Natural killer cell (primary cell): ENCODE results near the gene TACC2. TPM values are rescaled to one million over a fixed set of nuclear protein-coding genes. Genes with fewer than 3 reads are reported as not detected.

Experiments used
- ATAC-seq, 3 donors: fragments of 150-1000 bp in 2 of 3; fragments of 200-7000 bp in 1 of 3; cut with Tn5 transposase; 1 replicate in 1 of 3; 2 replicates in 2 of 3; pipeline ENCODE4 v1.10.0; 2021; ENCODE audit warnings: mild to moderate bottlenecking in 2 of 3, moderate library complexity in 2 of 3
- DNase-seq, 2 donors: peaks; one replicate each; pipeline versions ENCODE4 v3.0.0 to v3.0.0-alpha.2; 2013 to 2021; ENCODE audit warnings: mixed read lengths in 1 of 2
- H3K27ac ChIP-seq: one replicate; pipeline ENCODE4 v1.5.1; 2013; ENCODE audit warnings: mild to moderate bottlenecking, low read length
- H3K27me3 ChIP-seq: one replicate; pipeline ENCODE4 v1.6.1; 2013; ENCODE audit warnings: low read length; ENCODE audit not compliant: control insufficient read depth, insufficient read depth
- H3K36me3 ChIP-seq: one replicate; pipeline ENCODE4 v1.6.1; 2013; ENCODE audit warnings: low read length; ENCODE audit not compliant: control insufficient read depth, insufficient read depth
- H3K4me1 ChIP-seq: one replicate; pipeline ENCODE4 v1.6.1; 2013; ENCODE audit warnings: low read length; ENCODE audit not compliant: control insufficient read depth, insufficient read depth
- H3K4me3 ChIP-seq: one replicate; pipeline ENCODE4 v1.5.1; 2013; ENCODE audit warnings: low read length
- H3K9me3 ChIP-seq: one replicate; pipeline ENCODE4 v1.6.1; 2013; ENCODE audit warnings: low read length; ENCODE audit not compliant: control insufficient read depth, insufficient read depth
- H3K27ac Mint-ChIP-seq, 2 donors: one replicate each; pipeline ENCODE4 v1.8.0; 2022; ENCODE audit warnings: mild to moderate bottlenecking in 2 of 2, mixed read lengths in 2 of 2, moderate library complexity in 1 of 2
- H3K27me3 Mint-ChIP-seq, 2 donors: one replicate each; pipeline ENCODE4 v1.8.0; 2022; ENCODE audit warnings: low read depth in 2 of 2, mixed read lengths in 2 of 2
- H3K36me3 Mint-ChIP-seq: one replicate; pipeline ENCODE4 v1.8.0; 2022; ENCODE audit warnings: mixed read lengths
- H3K4me1 Mint-ChIP-seq, 2 donors: one replicate each; pipeline ENCODE4 v1.8.0; 2022; ENCODE audit warnings: mixed read lengths in 2 of 2
- H3K4me3 Mint-ChIP-seq: one replicate; pipeline ENCODE4 v1.8.0; 2022; ENCODE audit warnings: mild to moderate bottlenecking, moderate library complexity, mixed read lengths
- H3K9me3 Mint-ChIP-seq, 2 donors: one replicate each; pipeline ENCODE4 v1.8.0; 2022; ENCODE audit warnings: mixed read lengths in 2 of 2
- WGBS: methylation state at CpG from one replicate; pipeline ENCODE4 v1.1.7; 2013; ENCODE audit warnings: missing lambda C conversion rate; ENCODE audit not compliant: insufficient coverage; 5-methylcytosine and 5-hydroxymethylcytosine counted together
- intact Hi-C: fragments of 100-400 bp; cut with micrococcal nuclease; formaldehyde crosslinking; loops from one replicate; pipeline ENCODE4 v1.14.2; 2022
- total RNA-seq, 4 donors: library from RNA; stranded (reverse); fragments of 120-200 nt in 1 of 4; gene quantifications; one replicate each; pipeline versions ENCODE4 v1.2.3 to v1.2.4, GENCODE V29; 2013 to 2022
- TF ChIP-seq, protein P1 (sequence below): fragments of 200-600 bp; IDR thresholded peaks from one replicate; pipeline ENCODE4 v1.8.0; 2022; ENCODE audit warnings: antibody characterized with exemption

The TACC2 gene
- total RNA-seq, 3 donors from 2014 or later (not counting 1 experiment from before 2014, with no cell fraction given): not detected

DNA sequence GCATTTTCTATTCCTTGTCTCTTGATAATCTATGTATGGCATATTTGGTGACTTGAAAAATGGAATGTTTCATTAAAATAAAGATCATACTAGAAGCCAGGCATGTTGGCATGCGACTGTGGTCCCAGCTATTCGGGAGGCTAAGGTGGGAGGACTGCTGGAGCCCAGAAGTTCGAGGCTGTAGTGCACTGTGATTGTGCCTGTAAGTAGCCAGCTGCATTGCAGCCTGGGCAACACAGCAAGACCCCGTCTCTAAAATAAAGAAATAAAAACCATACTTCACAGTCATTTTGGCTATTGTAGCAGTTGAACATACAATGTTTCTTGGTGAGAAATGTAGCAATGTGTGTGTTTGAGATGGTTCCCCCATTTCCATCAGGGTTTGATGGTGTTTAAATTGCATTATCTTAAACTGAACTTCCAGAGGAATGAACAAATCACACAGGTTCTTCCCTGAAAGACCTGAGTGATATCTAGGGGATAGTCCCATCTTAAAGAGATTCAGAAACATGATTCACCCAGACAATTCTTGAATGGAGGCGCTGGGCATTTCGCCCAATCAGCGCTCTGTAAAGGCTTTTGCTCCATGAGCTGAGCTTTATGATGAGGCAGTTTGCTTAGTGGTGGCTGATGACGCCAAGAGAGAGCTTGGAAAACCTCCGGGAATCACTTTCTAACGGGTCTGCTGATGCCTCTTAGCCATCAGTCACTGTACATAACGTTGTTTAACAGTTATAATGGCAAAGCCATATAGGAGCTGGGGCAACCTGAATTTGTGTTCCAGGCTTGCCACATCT is 262.7 kb downstream of the TACC2 start:
- H3K27ac Mint-ChIP-seq: no peak overlapping the region
- 78% methylated on average over 10 of the region's 11 CpGs for WGBS
- intact Hi-C loops: no loop called here
- Histone ChIP-seq H3K27me3 (no peaks in the 10 kb centered on the region), H3K4me3 (no peak overlapping the region), H3K4me1 (no peaks in the 10 kb centered on the region), H3K27ac (no peak overlapping the region), H3K36me3 (no peaks in the 10 kb centered on the region), H3K9me3 (no peaks in the 10 kb centered on the region)
- H3K27me3 Mint-ChIP-seq: no peaks in the 10 kb centered on the region
- no peak for DNase-seq
- H3K9me3 Mint-ChIP-seq: no peaks in the 10 kb centered on the region
- no peaks in the 10 kb centered on the region for H3K36me3 Mint-ChIP-seq
- no peak for ATAC-seq
- no peaks in the 10 kb centered on the region for H3K4me1 Mint-ChIP-seq
- no peak overlapping the region for H3K4me3 Mint-ChIP-seq
- TF ChIP-seq, protein P1, sequence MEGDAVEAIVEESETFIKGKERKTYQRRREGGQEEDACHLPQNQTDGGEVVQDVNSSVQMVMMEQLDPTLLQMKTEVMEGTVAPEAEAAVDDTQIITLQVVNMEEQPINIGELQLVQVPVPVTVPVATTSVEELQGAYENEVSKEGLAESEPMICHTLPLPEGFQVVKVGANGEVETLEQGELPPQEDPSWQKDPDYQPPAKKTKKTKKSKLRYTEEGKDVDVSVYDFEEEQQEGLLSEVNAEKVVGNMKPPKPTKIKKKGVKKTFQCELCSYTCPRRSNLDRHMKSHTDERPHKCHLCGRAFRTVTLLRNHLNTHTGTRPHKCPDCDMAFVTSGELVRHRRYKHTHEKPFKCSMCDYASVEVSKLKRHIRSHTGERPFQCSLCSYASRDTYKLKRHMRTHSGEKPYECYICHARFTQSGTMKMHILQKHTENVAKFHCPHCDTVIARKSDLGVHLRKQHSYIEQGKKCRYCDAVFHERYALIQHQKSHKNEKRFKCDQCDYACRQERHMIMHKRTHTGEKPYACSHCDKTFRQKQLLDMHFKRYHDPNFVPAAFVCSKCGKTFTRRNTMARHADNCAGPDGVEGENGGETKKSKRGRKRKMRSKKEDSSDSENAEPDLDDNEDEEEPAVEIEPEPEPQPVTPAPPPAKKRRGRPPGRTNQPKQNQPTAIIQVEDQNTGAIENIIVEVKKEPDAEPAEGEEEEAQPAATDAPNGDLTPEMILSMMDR: no peak

DNA sequence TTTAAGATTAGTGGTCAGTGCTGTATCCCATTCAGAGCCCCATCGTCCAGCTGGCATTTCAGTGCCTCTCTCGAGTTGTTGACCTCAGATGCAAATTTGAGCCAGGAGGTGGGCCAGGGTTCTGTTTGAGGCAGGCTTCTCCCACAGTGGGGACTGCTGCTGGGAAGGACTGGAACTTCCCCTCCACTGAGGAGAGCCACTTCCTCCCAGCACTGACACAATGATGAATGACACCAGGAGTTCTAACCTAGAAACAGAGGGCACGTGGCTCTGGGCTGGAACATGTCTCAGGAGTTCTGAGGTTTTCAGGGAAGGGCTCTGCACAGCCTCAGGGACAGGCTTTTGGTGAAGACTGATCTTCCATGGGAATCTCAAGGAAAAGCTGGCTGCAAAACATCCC is 263.8 kb downstream of the TACC2 start:
- no peak overlapping the region for H3K27ac ChIP-seq
- H3K4me3 ChIP-seq: no peak overlapping the region
- Mint-ChIP-seq H3K27ac (no peak overlapping the region), H3K4me3 (no peak overlapping the region), H3K27me3 (peaks cover 0 to 3% of the 10 kb centered on the region in 2 donors), H3K36me3 (no peaks in the 10 kb centered on the region), H3K9me3 (no peaks in the 10 kb centered on the region), H3K4me1 (no peaks in the 10 kb centered on the region)
- TF ChIP-seq, protein P1: no peak
- DNase-seq (no peak), ATAC-seq (no peak)
- no peaks in the 10 kb centered on the region for H3K9me3 ChIP-seq
- no peaks in the 10 kb centered on the region for H3K36me3 ChIP-seq
- no peaks in the 10 kb centered on the region for H3K27me3 ChIP-seq
- intact Hi-C loops: no loop called here
- WGBS: 12% methylated on average over 3 of the region's 3 CpGs
- H3K4me1 ChIP-seq: no peaks in the 10 kb centered on the region

DNA sequence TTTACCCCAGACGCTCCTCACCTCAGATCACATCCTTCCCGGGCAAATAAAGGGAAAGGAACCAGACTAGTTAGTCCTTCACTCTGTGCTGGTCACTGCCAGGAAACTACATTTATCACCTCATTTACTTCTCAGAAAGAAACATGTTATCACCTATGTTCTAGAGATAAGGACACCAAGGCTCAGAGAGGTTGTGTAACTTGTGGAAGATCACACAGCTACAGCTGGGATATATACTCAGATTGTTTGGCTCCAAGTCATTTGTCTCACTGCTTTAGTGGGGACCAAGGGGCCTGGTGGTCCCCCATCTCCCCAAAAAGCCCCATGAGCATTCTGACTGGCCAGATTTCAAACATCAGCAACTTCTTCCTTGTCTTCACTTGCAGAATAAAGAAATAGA is 264.6 kb downstream of the TACC2 start:
- peaks cover 0 to 3% of the 10 kb centered on the region in 2 donors for H3K27me3 Mint-ChIP-seq
- no peak overlapping the region for H3K27ac ChIP-seq
- no peak for ATAC-seq
- no peaks in the 10 kb centered on the region for H3K36me3 ChIP-seq
- H3K4me1 ChIP-seq: no peaks in the 10 kb centered on the region
- no peaks in the 10 kb centered on the region for H3K9me3 ChIP-seq
- no peaks in the 10 kb centered on the region for H3K9me3 Mint-ChIP-seq
- no peaks in the 10 kb centered on the region for H3K27me3 ChIP-seq
- intact Hi-C loops: no loop called here
- no peak overlapping the region for H3K4me3 Mint-ChIP-seq
- no peak overlapping the region for H3K27ac Mint-ChIP-seq
- TF ChIP-seq, protein P1: no peak
- H3K4me3 ChIP-seq: no peak overlapping the region
- WGBS: 87% methylated on average over 2 of the region's 2 CpGs
- no peak for DNase-seq
- H3K36me3 Mint-ChIP-seq: no peaks in the 10 kb centered on the region
- no peaks in the 10 kb centered on the region for H3K4me1 Mint-ChIP-seq

DNA sequence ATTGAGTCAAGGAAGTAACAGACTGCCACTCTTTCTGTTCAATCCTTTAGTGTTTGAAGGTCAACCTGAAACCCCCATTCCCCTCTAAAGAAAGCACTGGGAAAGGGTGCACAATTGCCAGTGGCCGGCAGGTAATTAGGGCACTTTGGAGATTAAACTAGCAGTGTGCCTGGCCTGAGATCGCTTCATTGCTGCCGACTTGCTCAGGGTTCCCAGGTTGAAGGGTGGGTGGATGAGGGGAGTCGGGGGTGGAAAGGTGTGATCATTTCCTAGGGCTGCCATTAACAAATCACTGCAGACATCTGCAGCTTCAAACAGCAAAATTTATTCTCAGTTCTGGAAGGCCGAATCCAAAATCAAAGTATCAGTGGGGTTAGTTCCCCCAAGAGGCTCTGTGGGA is 265.9 kb downstream of the TACC2 start:
- Histone ChIP-seq H3K27ac (no peak overlapping the region), H3K36me3 (no peaks in the 10 kb centered on the region), H3K9me3 (no peaks in the 10 kb centered on the region), H3K4me1 (no peaks in the 10 kb centered on the region), H3K4me3 (no peak overlapping the region), H3K27me3 (no peaks in the 10 kb centered on the region)
- Mint-ChIP-seq H3K9me3 (no peaks in the 10 kb centered on the region), H3K36me3 (no peaks in the 10 kb centered on the region), H3K4me1 (no peaks in the 10 kb centered on the region), H3K4me3 (no peak overlapping the region), H3K27me3 (peaks cover 4% of the 10 kb centered on the region in 2 donors), H3K27ac (no peak overlapping the region)
- ATAC-seq (no peak), DNase-seq (no peak)
- intact Hi-C loops: no loop called here
- TF ChIP-seq, protein P1: no peak
- 73% methylated on average over 4 of the region's 5 CpGs for WGBS
